Karpas-422 (cell line): ENCODE results near the gene FSTL5. TPM values are rescaled to one million over a fixed set of nuclear protein-coding genes. Genes with fewer than 3 reads are reported as not detected.

Source experiments
- DNase-seq: peaks from one replicate; pipeline ENCODE4 v3.0.0-alpha.2; 2015
- H2AFZ ChIP-seq: fragments of 200-600 bp; sonication (generic); 2 replicates; pipeline ENCODE4 v1.6.1; 2014; ENCODE audit warnings: antibody characterized with exemption, low read length, mixed read lengths
- H3K27ac ChIP-seq: fragments of 200-600 bp; sonication (generic); 2 replicates; pipeline ENCODE4 v1.5.1; 2014; ENCODE audit warnings: mild to moderate bottlenecking, low read length, moderate library complexity
- H3K27me3 ChIP-seq: fragments of 200-600 bp; sonication (generic); 2 replicates; pipeline ENCODE4 v1.6.1; 2014; ENCODE audit warnings: low read length, mixed read lengths
- H3K36me3 ChIP-seq: fragments of 200-600 bp; sonication (generic); 2 replicates; pipeline ENCODE4 v1.6.1; 2014; ENCODE audit warnings: low read length, mixed read lengths; ENCODE audit not compliant: insufficient read depth
- H3K4me1 ChIP-seq: fragments of 200-600 bp; sonication (generic); 2 replicates; pipeline ENCODE4 v1.6.1; 2014; ENCODE audit warnings: mild to moderate bottlenecking, low read length, mixed read lengths
- H3K4me2 ChIP-seq: fragments of 200-600 bp; sonication (generic); 2 replicates; pipeline ENCODE4 v1.6.1; 2014; ENCODE audit warnings: low read length, low read depth, mild to moderate bottlenecking; ENCODE audit not compliant: poor library complexity, severe bottlenecking
- H3K4me3 ChIP-seq: fragments of 200-600 bp; sonication (generic); 2 replicates; pipeline ENCODE4 v1.5.1; 2014; ENCODE audit warnings: mild to moderate bottlenecking, antibody characterized with exemption, low read length, mixed read lengths
- H3K79me2 ChIP-seq: fragments of 200-600 bp; sonication (generic); 2 replicates; pipeline ENCODE4 v1.6.1; 2014; ENCODE audit warnings: mild to moderate bottlenecking, low read length, mixed read lengths
- H3K9ac ChIP-seq: fragments of 200-600 bp; sonication (generic); 2 replicates; pipeline ENCODE4 v1.6.0; 2014; ENCODE audit warnings: low read length
- H3K9me2 ChIP-seq: fragments of 200-600 bp; sonication (generic), shearing (Covaris generic); replicated peaks from 2 replicates; pipeline ENCODE4 v1.6.0; 2014; ENCODE audit warnings: mild to moderate bottlenecking, low read length, moderate library complexity; ENCODE audit not compliant: insufficient read depth
- H3K9me3 ChIP-seq: fragments of 300-700, 200-600 bp; sonication (generic); 2 replicates; pipeline ENCODE4 v1.6.1; 2014; ENCODE audit warnings: low read length, mixed read lengths
- H4K20me1 ChIP-seq: fragments of 200-600 bp; sonication (generic); 2 replicates; pipeline ENCODE4 v1.6.1; 2014; ENCODE audit warnings: mild to moderate bottlenecking, antibody characterized with exemption, low read length, low read depth; ENCODE audit not compliant: insufficient read depth
- total RNA-seq: library from RNA; depleted of rRNA; stranded (reverse); fragments of >200 nt; shearing (Covaris generic); gene quantifications from 2 replicates; pipeline ENCODE4 v1.2.3, GENCODE V29; 2014; ENCODE audit warnings: low replicate concordance

FSTL5 gene
- total RNA-seq, 1 experiment from 2014 or later = not detected

- no peaks in the 10 kb centered on the region for H3K79me2 ChIP-seq
- H3K9me3 ChIP-seq = peaks cover 51% of the 10 kb centered on the region
- no peak overlapping the region for H3K4me2 ChIP-seq
- no peak overlapping the region for H3K27ac ChIP-seq
- H3K27me3 ChIP-seq = no peaks in the 10 kb centered on the region
- H3K4me1 ChIP-seq = no peaks in the 10 kb centered on the region
- no peaks in the 10 kb centered on the region for H3K36me3 ChIP-seq
- H3K4me3 ChIP-seq = no peak overlapping the region
- H2AFZ ChIP-seq = no peak overlapping the region
- no peak overlapping the region for H3K9ac ChIP-seq
- H3K9me2 ChIP-seq = no peaks in the 10 kb centered on the region
- no peak for DNase-seq
- H4K20me1 ChIP-seq = no peaks in the 10 kb centered on the region
Measured at GRCh38 chr4:161893566-161893965, 270.2 kb downstream of the FSTL5 start.

- no peak overlapping the region for H3K9ac ChIP-seq
- no peak overlapping the region for H2AFZ ChIP-seq
- H3K4me1 ChIP-seq = no peaks in the 10 kb centered on the region
- H3K79me2 ChIP-seq = no peaks in the 10 kb centered on the region
- no peaks in the 10 kb centered on the region for H3K36me3 ChIP-seq
- DNase-seq = no peak
- H3K27ac ChIP-seq = no peak overlapping the region
- H3K4me2 ChIP-seq = no peak overlapping the region
- no peaks in the 10 kb centered on the region for H3K9me2 ChIP-seq
- no peaks in the 10 kb centered on the region for H4K20me1 ChIP-seq
- H3K4me3 ChIP-seq = no peak overlapping the region
- no peaks in the 10 kb centered on the region for H3K27me3 ChIP-seq
- peaks cover 51% of the 10 kb centered on the region for H3K9me3 ChIP-seq
Measured at GRCh38 chr4:161892951-161893350, 270.8 kb downstream of the FSTL5 start.

GRCh38 chr4:161883157-161883556 is 280.6 kb downstream of the FSTL5 start:
- H3K27me3 ChIP-seq = no peaks in the 10 kb centered on the region
- no peaks in the 10 kb centered on the region for H4K20me1 ChIP-seq
- H3K27ac ChIP-seq = no peak overlapping the region
- no peak overlapping the region for H3K4me2 ChIP-seq
- no peak overlapping the region for H3K4me3 ChIP-seq
- H3K9me3 ChIP-seq = peaks cover 41% of the 10 kb centered on the region
- H3K36me3 ChIP-seq = no peaks in the 10 kb centered on the region
- no peak for DNase-seq
- H3K9me2 ChIP-seq = 0 out of 2 replicates have a peak, but pooled peaks cover 4% of the 10 kb centered on the region
- H3K79me2 ChIP-seq = no peaks in the 10 kb centered on the region
- no peaks in the 10 kb centered on the region for H3K4me1 ChIP-seq
- no peak overlapping the region for H3K9ac ChIP-seq
- H2AFZ ChIP-seq = no peak overlapping the region

GRCh38 chr4:161881370-161881769 is 282.4 kb downstream of the FSTL5 start:
- H3K36me3 ChIP-seq = no peaks in the 10 kb centered on the region
- no peak overlapping the region for H3K27ac ChIP-seq
- DNase-seq = no peak
- no peak overlapping the region for H3K9ac ChIP-seq
- no peak overlapping the region for H3K4me3 ChIP-seq
- H4K20me1 ChIP-seq = no peaks in the 10 kb centered on the region
- H3K9me3 ChIP-seq = peaks cover 35% of the 10 kb centered on the region
- no peaks in the 10 kb centered on the region for H3K27me3 ChIP-seq
- H3K4me1 ChIP-seq = no peaks in the 10 kb centered on the region
- no peak overlapping the region for H3K4me2 ChIP-seq
- 0 out of 2 replicates have a peak, but pooled peaks cover 4% of the 10 kb centered on the region for H3K9me2 ChIP-seq
- H3K79me2 ChIP-seq = no peaks in the 10 kb centered on the region
- H2AFZ ChIP-seq = no peak overlapping the region

- H4K20me1 ChIP-seq = no peaks in the 10 kb centered on the region
- H3K27ac ChIP-seq = no peak overlapping the region
- no peak overlapping the region for H2AFZ ChIP-seq
- peaks cover 42% of the 10 kb centered on the region for H3K9me3 ChIP-seq
- no peaks in the 10 kb centered on the region for H3K36me3 ChIP-seq
- no peak for DNase-seq
- no peaks in the 10 kb centered on the region for H3K4me1 ChIP-seq
- H3K4me3 ChIP-seq = no peak overlapping the region
- H3K4me2 ChIP-seq = no peak overlapping the region
- no peaks in the 10 kb centered on the region for H3K9me2 ChIP-seq
- no peaks in the 10 kb centered on the region for H3K27me3 ChIP-seq
- no peaks in the 10 kb centered on the region for H3K79me2 ChIP-seq
- H3K9ac ChIP-seq = no peak overlapping the region
Measured at GRCh38 chr4:161869511-161869910, 294.3 kb downstream of the FSTL5 start.

GRCh38 chr4:161856711-161857326 is 307.0 kb downstream of the FSTL5 start:
- H3K36me3 ChIP-seq = no peaks in the 10 kb centered on the region
- H3K9me3 ChIP-seq = peaks cover 40% of the 10 kb centered on the region
- no peak overlapping the region for H3K9ac ChIP-seq
- H3K27ac ChIP-seq = no peak overlapping the region
- no peaks in the 10 kb centered on the region for H3K9me2 ChIP-seq
- H3K79me2 ChIP-seq = no peaks in the 10 kb centered on the region
- no peak overlapping the region for H3K4me3 ChIP-seq
- H2AFZ ChIP-seq = no peak overlapping the region
- no peak for DNase-seq
- no peaks in the 10 kb centered on the region for H4K20me1 ChIP-seq
- H3K4me2 ChIP-seq = no peak overlapping the region
- H3K27me3 ChIP-seq = no peaks in the 10 kb centered on the region
- H3K4me1 ChIP-seq = no peaks in the 10 kb centered on the region

GRCh38 chr4:161850631-161851030 is 313.2 kb downstream of the FSTL5 start:
- H3K9ac ChIP-seq = no peak overlapping the region
- H3K9me3 ChIP-seq = peaks cover 44% of the 10 kb centered on the region
- no peak for DNase-seq
- H3K27ac ChIP-seq = no peak overlapping the region
- no peak overlapping the region for H2AFZ ChIP-seq
- no peaks in the 10 kb centered on the region for H3K79me2 ChIP-seq
- H4K20me1 ChIP-seq = no peaks in the 10 kb centered on the region
- H3K9me2 ChIP-seq = no peaks in the 10 kb centered on the region
- H3K4me3 ChIP-seq = no peak overlapping the region
- H3K4me1 ChIP-seq = no peaks in the 10 kb centered on the region
- no peaks in the 10 kb centered on the region for H3K27me3 ChIP-seq
- H3K36me3 ChIP-seq = no peaks in the 10 kb centered on the region
- H3K4me2 ChIP-seq = no peak overlapping the region

GRCh38 chr4:161841759-161842158 is 322.0 kb downstream of the FSTL5 start:
- H3K4me3 ChIP-seq = no peak overlapping the region
- no peak overlapping the region for H3K4me2 ChIP-seq
- H3K79me2 ChIP-seq = no peaks in the 10 kb centered on the region
- H3K9ac ChIP-seq = no peak overlapping the region
- no peaks in the 10 kb centered on the region for H3K9me2 ChIP-seq
- H4K20me1 ChIP-seq = no peaks in the 10 kb centered on the region
- H3K27me3 ChIP-seq = no peaks in the 10 kb centered on the region
- no peak overlapping the region for H2AFZ ChIP-seq
- DNase-seq = no peak
- H3K36me3 ChIP-seq = no peaks in the 10 kb centered on the region
- H3K27ac ChIP-seq = no peak overlapping the region
- no peaks in the 10 kb centered on the region for H3K4me1 ChIP-seq
- H3K9me3 ChIP-seq = peaks cover 16% of the 10 kb centered on the region
